Measurements from ENCODE around the gene EXPH5. TPM values are rescaled to one million over a fixed set of nuclear protein-coding genes. Genes with fewer than 3 reads are reported as not detected.
A peak's percentile ranks its signal among the peaks of the same experiment; 100 is the strongest.

The EXPH5 gene
- total and polyA plus RNA-seq, 9 of the 15 experiments (the other 6 are each of a cell fraction or from before 2014, with no cell fraction given) = 1.3 to 8.5 (median 4.8) TPM

DNA sequence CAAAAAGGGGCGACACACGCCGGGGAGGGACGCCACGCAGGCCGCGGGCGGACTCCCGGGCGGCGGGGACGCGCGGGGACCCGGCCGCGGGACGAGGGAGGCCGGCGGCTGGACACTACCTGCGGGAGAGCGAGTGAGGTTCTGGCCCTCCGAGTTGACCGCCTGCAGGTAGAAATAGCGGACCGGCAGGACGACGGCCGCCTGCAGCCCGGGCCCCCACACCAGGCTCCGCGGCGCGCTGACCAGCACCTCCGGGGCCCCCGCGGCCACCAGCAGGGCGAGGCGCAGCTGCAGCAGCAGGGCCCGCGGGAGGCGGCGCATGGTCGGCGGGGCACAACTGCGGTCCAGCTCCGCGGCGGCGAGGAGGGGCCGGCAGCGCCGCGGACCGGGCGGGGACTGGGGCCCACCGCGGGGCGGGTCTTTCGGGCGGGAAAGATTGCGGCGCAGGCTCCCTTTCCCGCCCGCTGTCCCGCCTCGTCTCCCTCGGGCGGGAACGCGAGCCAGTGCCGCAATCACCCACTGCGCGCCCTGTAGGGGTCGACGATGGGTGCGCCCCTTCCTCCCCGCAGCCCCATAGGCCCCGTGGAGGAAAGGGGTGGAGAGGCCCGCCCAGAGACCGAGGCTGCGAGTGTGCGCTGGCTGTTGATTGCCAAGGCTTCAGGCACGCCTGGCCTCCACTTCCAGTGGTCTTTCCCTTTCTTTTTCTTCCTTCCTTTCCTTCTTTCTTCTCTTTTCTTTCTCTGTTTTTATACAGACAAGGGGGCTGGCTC is 95.3 kb downstream of the EXPH5 start, which contains the start of gene POGLUT3 (continued):
- TF ChIP-seq ZNF408 (CRISPR knock-in tag; IDR thresholded peaks at IDR 0.05; ENCODE audit: low read depth) (no peak), GTF2A2 (tag; IDR thresholded peaks at IDR 0.05) (no peak), TCF7 (IDR thresholded peaks at IDR 0.05; ENCODE audit: borderline replicate concordance) (no peak), JUNB (CRISPR knock-in tag; conservative IDR thresholded peaks at IDR 0.05) (no peak), DNMT1 (IDR thresholded peaks at IDR 0.05) (no peak), U2AF1 (optimal IDR thresholded peaks at IDR 0.05; ENCODE audit: low read depth, low read length) (peak; percentile 74), MTA3 (IDR thresholded peaks at IDR 0.05; ENCODE audit: borderline replicate concordance) (no peak), NR3C1 (CRISPR knock-in tag; IDR thresholded peaks at IDR 0.05) (peak; percentile 98), SIX5 (IDR thresholded peaks at IDR 0.05; ENCODE audit: borderline replicate concordance in 1 of 2, insufficient read depth in 1 of 2, low read depth in 1 of 2, low read length in 2 of 2) (no peak), NFE2 (IDR thresholded peaks at IDR 0.05; ENCODE audit: low read depth) (no peak), ETS2 (tag; IDR thresholded peaks at IDR 0.05; ENCODE audit: borderline replicate concordance, poor library complexity, severe bottlenecking) (no peak), ZNF232 (CRISPR knock-in tag; IDR thresholded peaks at IDR 0.05) (peak; percentile 95), PHF8 (IDR thresholded peaks at IDR 0.05; ENCODE audit: borderline replicate concordance, low read length) (peak; percentile 77; the same call in 1 of the 2 replicates), DDX20 (tag; IDR thresholded peaks at IDR 0.05; ENCODE audit: low read depth) (no peak), ETV1 (tag; conservative IDR thresholded peaks at IDR 0.05; ENCODE audit: low read depth) (no peak), ZNF212 (CRISPR knock-in tag; IDR thresholded peaks at IDR 0.05) (no peak), SAFB (IDR thresholded peaks at IDR 0.05; ENCODE audit: borderline replicate concordance, low read depth, low read length) (peak; percentile 58; the same call in 1 of the 2 replicates), ZNF77 (CRISPR knock-in tag; IDR thresholded peaks at IDR 0.05) (no peak), XRCC3 (IDR thresholded peaks at IDR 0.05) (no peak)
- TF ChIP-seq, protein P1, sequence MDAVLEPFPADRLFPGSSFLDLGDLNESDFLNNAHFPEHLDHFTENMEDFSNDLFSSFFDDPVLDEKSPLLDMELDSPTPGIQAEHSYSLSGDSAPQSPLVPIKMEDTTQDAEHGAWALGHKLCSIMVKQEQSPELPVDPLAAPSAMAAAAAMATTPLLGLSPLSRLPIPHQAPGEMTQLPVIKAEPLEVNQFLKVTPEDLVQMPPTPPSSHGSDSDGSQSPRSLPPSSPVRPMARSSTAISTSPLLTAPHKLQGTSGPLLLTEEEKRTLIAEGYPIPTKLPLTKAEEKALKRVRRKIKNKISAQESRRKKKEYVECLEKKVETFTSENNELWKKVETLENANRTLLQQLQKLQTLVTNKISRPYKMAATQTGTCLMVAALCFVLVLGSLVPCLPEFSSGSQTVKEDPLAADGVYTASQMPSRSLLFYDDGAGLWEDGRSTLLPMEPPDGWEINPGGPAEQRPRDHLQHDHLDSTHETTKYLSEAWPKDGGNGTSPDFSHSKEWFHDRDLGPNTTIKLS (IDR thresholded peaks at IDR 0.05; ENCODE audit: borderline replicate concordance, low read depth) = peak; percentile 61; the same call in 1 of the 2 replicates
- TF ChIP-seq, protein P2, sequence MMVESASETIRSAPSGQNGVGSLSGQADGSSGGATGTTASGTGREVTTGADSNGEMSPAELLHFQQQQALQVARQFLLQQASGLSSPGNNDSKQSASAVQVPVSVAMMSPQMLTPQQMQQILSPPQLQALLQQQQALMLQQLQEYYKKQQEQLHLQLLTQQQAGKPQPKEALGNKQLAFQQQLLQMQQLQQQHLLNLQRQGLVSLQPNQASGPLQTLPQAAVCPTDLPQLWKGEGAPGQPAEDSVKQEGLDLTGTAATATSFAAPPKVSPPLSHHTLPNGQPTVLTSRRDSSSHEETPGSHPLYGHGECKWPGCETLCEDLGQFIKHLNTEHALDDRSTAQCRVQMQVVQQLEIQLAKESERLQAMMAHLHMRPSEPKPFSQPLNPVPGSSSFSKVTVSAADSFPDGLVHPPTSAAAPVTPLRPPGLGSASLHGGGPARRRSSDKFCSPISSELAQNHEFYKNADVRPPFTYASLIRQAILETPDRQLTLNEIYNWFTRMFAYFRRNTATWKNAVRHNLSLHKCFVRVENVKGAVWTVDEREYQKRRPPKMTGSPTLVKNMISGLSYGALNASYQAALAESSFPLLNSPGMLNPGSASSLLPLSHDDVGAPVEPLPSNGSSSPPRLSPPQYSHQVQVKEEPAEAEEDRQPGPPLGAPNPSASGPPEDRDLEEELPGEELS (CRISPR knock-in tag; IDR thresholded peaks at IDR 0.05; ENCODE audit: borderline replicate concordance) = peak; percentile 98; the same call in 1 of the 2 replicates
- TF ChIP-seq, protein P3, sequence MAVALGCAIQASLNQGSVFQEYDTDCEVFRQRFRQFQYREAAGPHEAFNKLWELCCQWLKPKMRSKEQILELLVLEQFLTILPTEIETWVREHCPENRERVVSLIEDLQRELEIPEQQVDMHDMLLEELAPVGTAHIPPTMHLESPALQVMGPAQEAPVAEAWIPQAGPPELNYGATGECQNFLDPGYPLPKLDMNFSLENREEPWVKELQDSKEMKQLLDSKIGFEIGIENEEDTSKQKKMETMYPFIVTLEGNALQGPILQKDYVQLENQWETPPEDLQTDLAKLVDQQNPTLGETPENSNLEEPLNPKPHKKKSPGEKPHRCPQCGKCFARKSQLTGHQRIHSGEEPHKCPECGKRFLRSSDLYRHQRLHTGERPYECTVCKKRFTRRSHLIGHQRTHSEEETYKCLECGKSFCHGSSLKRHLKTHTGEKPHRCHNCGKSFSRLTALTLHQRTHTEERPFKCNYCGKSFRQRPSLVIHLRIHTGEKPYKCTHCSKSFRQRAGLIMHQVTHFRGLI (CRISPR knock-in tag; IDR thresholded peaks at IDR 0.05) = no peak
- TF ChIP-seq, protein P4, sequence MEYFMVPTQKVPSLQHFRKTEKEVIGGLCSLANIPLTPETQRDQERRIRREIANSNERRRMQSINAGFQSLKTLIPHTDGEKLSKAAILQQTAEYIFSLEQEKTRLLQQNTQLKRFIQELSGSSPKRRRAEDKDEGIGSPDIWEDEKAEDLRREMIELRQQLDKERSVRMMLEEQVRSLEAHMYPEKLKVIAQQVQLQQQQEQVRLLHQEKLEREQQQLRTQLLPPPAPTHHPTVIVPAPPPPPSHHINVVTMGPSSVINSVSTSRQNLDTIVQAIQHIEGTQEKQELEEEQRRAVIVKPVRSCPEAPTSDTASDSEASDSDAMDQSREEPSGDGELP (CRISPR knock-in tag; IDR thresholded peaks at IDR 0.05; ENCODE audit: borderline replicate concordance) = peak; percentile 65
